Dedifferentiated amniotic fluid mesenchymal stem cell (primary cell): ENCODE data around the gene STKLD1.
A peak's percentile ranks its signal among the peaks of the same experiment; 100 is the strongest.
"Not testable (repeated sequence)": the region's sequence is repeated elsewhere in the genome, so short reads cannot be mapped to it uniquely, and the experiment has no call there.

Experiments
- DNase-seq: peaks from one replicate; pipeline ENCODE4 v3.0.0-alpha.2; 2016; ENCODE audit errors: extremely low spot score

Gene STKLD1

GRCh38 chr9:133386338-133386737 is 10.2 kb downstream of the STKLD1 start:
- DNase-seq: no peak

GRCh38 chr9:133387680-133388079 is 11.5 kb downstream of the STKLD1 start:
- no peak for DNase-seq

GRCh38 chr9:133389025-133389557 is 12.9 kb downstream of the STKLD1 start:
- no peak for DNase-seq

DNA sequence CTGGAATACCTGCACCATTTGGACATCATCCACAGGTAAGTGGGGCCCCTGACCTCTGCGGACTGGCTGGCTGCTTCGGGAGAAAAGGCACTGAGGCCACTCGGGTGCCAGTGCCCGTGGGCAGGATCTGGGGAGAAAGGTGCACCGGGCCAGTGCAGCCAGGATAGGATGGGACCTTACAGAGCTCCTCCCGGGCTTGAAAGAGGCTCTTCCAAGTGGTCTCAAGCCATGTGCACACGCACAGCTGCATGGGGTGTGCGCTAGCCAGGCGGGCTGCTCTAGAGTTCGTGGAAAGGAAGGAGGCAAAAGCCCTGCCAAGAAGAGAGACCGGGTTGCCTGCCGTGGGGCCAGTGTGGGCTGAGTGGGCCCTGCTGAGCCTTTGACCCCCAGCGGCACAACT is 13.4 kb downstream of the STKLD1 start:
- DNase-seq: no peak

GRCh38 chr9:133390713-133391112 is 14.5 kb downstream of the STKLD1 start:
- no peak for DNase-seq

DNA sequence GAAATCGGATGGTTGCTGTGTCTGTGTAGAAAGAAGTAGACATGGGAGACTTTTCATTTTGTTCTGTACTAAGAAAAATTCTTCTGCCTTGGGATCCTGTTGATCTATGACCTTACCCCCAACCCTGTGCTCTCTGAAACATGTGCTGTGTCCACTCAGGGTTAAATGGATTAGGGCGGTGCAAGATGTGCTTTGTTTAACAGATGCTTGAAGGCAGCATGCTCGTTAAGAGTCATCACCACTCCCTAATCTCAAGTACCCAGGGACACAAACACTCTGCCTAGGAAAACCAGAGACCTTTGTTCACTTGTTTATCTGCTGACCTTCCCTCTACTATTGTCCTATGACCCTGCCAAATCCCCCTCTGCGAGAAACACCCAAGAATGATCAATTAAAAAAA is 15.3 kb downstream of the STKLD1 start:
- DNase-seq: not testable (repeated sequence)

DNA sequence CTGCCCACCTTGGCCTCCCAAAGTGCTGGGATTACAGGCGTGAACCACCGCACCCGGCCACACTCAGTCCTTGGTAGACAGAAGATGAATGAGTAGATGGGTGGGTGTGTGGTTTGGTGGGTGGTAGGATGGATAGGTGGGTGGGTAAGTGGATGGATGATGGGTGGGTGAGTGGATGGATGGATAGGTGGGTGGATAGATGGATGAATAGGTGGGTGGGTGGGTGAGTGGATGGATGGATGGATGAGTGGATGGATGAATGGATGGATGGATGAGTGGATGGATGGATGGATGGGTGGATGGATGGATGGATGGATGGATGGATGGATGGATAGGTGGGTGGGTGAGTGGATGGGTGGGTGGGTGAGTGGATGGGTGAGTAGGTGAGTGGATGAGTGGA is 16.1 kb downstream of the STKLD1 start:
- not testable (repeated sequence) for DNase-seq

GRCh38 chr9:133393399-133393798 is 17.2 kb downstream of the STKLD1 start:
- no peak for DNase-seq

- DNase-seq: no peak
Observed at GRCh38 chr9:133394687-133395271, 18.6 kb downstream of the STKLD1 start.

DNA sequence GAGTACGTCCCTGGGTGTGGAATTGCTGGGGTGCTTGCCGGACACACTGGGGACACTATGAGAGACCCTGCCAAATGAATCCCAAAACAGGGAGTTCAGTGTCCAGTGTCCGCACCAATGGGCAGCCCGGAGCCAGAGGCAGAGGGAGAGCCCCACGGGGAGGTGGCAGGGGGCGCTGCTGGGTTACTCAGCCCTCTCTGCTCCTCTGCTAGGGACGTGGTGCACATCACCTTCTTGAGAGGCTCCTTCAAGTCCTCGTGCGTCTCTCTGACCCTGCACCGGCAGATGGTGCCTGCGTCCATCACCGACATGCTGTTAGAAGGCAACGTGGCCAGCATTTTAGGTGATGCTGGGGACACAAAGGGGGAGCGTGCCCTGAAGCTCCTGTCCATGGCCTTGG is 20.8 kb downstream of the STKLD1 start:
- no peak for DNase-seq

GRCh38 chr9:133397370-133397769 is 21.2 kb downstream of the STKLD1 start:
- DNase-seq: no peak

DNA sequence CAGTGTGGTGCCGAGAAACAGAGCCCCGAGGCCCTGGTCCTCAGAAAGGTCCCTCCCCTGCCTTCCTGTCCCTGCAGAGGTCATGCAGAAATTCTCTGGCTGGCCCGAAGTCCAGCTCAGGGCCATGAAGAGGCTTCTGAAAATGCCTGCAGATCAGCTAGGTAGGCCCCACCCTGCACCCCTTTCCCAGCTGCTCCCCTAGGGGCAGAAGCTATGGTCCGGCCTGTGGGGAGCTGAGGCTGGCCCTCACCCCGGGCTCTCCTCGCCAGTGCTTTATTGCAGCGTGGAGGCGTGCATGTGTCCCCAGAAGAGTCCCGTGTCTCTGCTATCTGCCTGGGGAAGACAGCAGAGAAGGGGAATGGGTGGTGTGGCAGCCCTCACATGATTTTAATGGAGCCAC is 21.7 kb downstream of the STKLD1 start:
- no peak for DNase-seq

DNA sequence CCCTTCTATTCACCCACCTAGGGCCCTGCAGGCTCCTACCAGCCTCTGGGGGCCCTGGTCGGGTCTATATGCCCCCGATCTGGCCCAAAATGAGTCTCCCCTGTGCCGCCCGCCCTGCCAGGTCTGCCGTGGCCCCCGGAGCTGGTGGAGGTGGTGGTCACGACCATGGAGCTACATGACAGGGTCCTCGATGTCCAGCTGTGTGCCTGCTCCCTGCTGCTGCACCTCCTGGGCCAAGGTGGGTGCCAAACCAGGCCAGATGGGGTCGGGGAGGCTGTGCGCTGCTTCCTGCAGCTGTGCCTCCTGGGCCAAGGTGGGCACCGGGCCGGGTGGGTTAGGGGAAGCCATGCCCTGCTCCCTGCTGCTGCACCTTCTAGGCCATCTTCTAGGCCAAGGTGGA is 24.1 kb downstream of the STKLD1 start:
- no peak for DNase-seq

DNA sequence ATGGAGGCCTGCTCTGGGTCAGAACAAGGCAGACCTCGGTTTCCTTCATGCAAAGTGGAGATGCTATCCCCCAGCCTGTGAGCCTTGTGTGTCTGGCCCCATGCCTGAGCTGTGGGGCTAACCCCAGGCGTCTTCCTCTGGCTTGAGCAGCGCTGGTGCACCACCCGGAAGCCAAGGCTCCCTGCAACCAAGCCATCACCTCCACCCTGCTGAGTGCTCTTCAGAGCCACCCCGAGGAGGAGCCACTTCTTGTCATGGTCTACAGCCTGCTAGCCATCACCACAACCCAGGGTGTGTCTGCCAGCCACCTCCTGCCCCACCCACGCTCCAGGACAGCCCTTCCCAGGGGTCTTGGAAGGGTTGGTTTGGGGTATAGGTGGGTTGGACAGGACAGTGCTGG is 25.4 kb downstream of the STKLD1 start:
- no peak for DNase-seq

- no peak for DNase-seq
Observed at GRCh38 chr9:133402689-133403088, 26.5 kb downstream of the STKLD1 start.

DNA sequence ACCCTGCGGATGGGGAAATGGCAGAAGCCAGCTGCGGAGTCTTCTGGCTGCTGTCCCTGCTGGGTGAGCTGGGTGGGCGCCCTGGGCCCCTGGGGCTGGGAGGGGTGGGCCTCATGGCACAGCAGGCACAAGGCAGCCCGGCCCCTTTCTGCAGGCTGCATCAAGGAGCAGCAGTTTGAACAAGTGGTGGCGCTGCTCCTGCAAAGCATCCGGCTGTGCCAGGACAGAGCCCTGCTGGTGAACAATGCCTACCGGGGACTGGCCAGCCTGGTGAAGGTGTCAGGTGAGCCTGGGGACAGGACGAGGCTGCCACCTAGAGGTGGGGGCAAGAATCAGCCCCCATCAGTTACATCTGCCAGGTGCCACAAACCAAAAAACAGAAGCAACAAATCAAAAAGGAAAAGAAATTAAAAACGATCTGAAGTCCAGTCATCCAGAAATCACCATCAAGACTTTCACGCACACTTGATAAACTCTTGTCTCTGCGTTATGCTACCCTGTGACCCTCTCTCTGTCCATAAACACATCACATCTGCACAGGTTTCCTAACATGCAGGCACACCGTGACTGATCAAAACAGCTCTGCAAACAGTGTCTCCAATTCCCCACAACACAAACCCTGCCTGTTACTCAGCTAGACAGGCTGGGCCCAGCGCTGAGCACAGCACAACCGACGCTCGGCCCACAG is 27.7 kb downstream of the STKLD1 start:
- no peak for DNase-seq

DNA sequence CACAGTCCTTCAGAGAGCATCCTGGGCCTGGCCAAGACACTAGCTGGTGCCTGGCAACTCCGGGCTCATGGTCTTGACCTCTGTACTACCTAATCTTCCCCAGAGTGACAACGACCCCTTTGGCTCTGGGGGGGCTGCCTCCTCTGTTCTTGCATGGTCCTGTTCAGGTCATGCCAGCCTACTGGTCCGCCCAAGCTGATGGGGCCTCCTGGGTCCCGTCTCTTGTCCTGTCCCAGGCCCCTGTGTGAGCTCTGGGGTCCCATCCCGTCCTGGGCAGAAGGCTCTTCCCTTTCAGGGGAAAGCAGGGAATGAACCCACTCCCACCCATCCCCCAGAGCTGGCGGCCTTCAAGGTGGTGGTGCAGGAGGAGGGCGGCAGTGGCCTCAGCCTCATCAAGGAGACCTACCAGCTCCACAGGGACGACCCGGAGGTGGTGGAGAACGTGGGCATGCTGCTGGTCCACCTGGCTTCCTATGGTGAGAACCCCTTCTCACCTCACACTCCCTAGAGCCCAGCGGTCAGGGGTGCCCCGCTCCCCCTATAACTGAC is 28.4 kb downstream of the STKLD1 start:
- DNase-seq: no peak

DNA sequence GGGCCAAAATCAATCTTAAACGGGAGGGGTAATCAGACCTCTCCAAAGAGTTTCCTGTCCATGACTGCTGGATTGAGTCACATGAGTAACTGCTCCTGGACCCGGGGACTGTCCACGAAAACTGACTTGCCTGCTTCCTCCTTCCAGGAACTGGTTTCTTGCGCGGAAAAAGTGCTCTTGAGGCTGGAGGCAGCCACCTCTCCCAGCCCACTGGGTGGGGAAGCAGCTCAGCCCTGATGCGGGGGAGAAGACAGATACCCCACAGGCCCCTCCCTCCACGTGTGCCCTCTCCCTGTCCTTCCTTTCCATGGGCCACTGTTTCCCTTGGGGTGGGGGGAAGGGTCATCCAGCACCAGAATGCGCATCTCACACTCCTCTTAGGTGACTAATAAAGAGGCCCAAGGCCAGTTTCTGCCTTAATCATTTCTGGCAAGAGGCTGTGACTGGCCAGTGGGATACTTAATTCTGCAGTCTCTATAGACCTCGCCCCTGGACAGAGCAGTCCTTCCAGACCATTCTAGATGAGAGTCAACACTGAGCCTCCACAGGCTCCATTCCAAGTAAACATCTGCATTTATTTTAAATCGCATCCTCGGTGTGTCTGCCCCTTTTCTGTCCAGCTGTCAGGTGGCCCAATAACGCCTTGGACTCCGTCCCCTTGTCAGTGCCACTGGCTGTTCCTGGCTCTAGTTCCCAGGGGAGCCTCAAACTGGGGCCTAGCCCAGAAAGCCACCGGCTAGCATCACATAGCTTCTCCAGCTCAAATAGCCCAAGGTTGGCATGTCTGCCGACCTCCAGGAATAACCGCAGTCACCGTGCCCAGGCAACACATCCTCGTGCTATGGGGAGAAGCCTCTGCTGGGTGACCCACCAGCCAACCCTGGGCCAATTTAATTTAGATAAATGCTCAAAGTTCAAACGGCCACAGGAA is 29.6 kb downstream of the STKLD1 start:
- DNase-seq: no peak

GRCh38 chr9:133406480-133407307 is 30.5 kb downstream of the STKLD1 start:
- peak; percentile 47 for DNase-seq

- DNase-seq: no peak
Observed at GRCh38 chr9:133408042-133408441, 31.9 kb downstream of the STKLD1 start.

DNA sequence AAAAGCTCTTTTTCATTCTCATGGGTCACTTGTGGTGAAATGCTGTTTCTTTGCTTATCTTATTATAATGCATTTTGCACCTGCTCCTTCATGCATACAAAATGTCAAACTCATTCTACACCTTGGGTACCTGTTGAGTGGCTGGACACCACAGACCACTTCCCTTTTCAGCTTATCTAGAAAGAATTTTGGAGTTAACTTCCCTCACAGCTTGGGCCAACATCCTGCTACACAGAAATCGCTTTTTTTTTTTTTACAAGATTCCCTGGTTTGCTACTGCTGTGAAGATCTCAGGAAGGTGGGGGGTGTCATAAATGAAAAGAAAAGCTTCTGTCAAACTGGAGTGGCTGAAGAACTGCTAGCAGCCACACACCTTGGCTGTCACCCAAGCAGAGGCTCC is 39.0 kb downstream of the STKLD1 start:
- no peak for DNase-seq
